Erythroblast (primary cell): ENCODE data around the gene HENMT1.

Source experiments
- DNase-seq, 2 experiments: peaks; one replicate each; lab custom pipeline; 2025; lab: John Stamatoyannopoulos, UW
- GATA1 ChIP-seq: IDR thresholded peaks from 2 replicates; pipeline ENCODE4 v1.6.1; 2011; ENCODE audit warnings: low read depth, mild to moderate bottlenecking, control low read depth, low read length, moderate library complexity
- POLR2A ChIP-seq: IDR thresholded peaks from 2 replicates; pipeline ENCODE4 v1.6.1; 2011; ENCODE audit warnings: mild to moderate bottlenecking, low read length

The HENMT1 gene

GRCh38 chr1:108627256-108627655 is 33.6 kb downstream of the HENMT1 start:
- no peak for DNase-seq
- TF ChIP-seq POLR2A (no peak), GATA1 (no peak)

- DNase-seq, result no peak
- TF ChIP-seq GATA1 (no peak), POLR2A (no peak)
Observed at GRCh38 chr1:108624069-108624468, 36.8 kb downstream of the HENMT1 start.

GRCh38 chr1:108617724-108618056 is 43.2 kb downstream of the HENMT1 start:
- no peak for DNase-seq
- no peak for TF ChIP-seq GATA1
- no peak for TF ChIP-seq POLR2A

- DNase-seq, result peak; percentile 50 to 81
- TF ChIP-seq POLR2A (no peak), GATA1 (no peak)
Observed at GRCh38 chr1:108617008-108617723, 43.7 kb downstream of the HENMT1 start.

- TF ChIP-seq GATA1, result no peak
- TF ChIP-seq POLR2A, result no peak
- DNase-seq, result peak; percentile 49 to 50
Observed at GRCh38 chr1:108615544-108615943, 45.3 kb downstream of the HENMT1 start.

- DNase-seq, result no peak
- TF ChIP-seq GATA1, result no peak
- TF ChIP-seq POLR2A, result no peak
Observed at GRCh38 chr1:108612496-108612895, 48.4 kb downstream of the HENMT1 start.

- DNase-seq, result no peak
- TF ChIP-seq POLR2A, result no peak
- TF ChIP-seq GATA1, result no peak
Observed at GRCh38 chr1:108611984-108612383, 48.9 kb downstream of the HENMT1 start.

- TF ChIP-seq GATA1 (no peak), POLR2A (no peak)
Observed at GRCh38 chr1:108610073-108610472, 50.8 kb downstream of the HENMT1 start.

GRCh38 chr1:108609483-108610049 is 51.3 kb downstream of the HENMT1 start:
- TF ChIP-seq GATA1 (no peak), POLR2A (no peak)
- no peak for DNase-seq

More at GRCh38 chr1:108610073-108610472, 50.8 kb downstream of the HENMT1 start:
- no peak for DNase-seq

- TF ChIP-seq POLR2A (no peak), GATA1 (no peak)
- no peak for DNase-seq
Observed at GRCh38 chr1:108606478-108606877, 54.4 kb downstream of the HENMT1 start.

- no peak for TF ChIP-seq GATA1
- TF ChIP-seq POLR2A, result no peak
- no peak for DNase-seq
Observed at GRCh38 chr1:108605633-108606032, 55.3 kb downstream of the HENMT1 start.

GRCh38 chr1:108601708-108602410 is 59.0 kb downstream of the HENMT1 start:
- TF ChIP-seq POLR2A (no peak), GATA1 (no peak)
- no peak for DNase-seq

GRCh38 chr1:108600504-108600903 is 60.4 kb downstream of the HENMT1 start:
- no peak for TF ChIP-seq GATA1
- no peak for TF ChIP-seq POLR2A

GRCh38 chr1:108598340-108598739 is 62.6 kb downstream of the HENMT1 start:
- DNase-seq, result no peak
- TF ChIP-seq GATA1, result no peak
- TF ChIP-seq POLR2A, result no peak

More at GRCh38 chr1:108600504-108600903, 60.4 kb downstream of the HENMT1 start:
- DNase-seq, result no peak
